CD4-positive, alpha-beta T cell treated with Interleukin-15 for 4 hours (primary cell): Measurements from ENCODE around the gene MAD2L2.

ENCODE experiments used
- DNase-seq: peaks from one replicate; pipeline ENCODE4 v3.0.0-alpha.2; 2020; ENCODE audit warnings: low spot score

The MAD2L2 gene

DNA sequence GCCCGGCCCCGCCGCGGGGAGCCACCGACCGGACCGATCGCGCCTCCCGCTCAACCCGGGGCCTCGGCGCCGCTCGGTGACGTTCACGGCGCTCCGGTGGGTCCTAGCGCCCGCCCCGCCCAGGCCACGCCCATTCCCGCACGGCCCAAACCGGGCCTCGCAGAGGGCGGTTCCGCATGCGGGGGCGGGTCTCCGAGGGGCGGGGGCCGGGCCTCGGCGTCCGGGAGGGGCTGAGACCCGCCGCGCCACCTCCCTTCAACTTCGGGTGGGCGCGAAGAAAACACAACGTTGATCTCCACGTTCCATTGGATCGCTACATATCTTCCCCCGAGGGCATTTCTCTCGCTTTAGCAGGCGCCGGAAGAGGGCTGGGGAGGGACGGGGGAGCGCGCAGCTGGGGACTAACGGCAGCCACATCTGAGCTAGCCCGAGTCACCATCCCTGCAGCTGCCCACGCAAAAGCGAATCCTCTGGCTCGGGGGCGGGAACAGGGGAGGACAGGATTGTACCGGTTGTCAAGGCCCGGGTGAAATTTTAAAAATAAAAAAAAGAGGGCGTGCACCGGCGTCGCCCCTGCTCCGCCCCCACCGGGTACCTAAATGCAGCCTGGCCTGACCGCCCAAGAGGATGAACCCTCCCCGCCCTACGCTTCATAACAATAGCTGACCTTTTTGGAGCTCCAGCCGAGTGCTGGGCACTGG is at the start of gene MAD2L2:
Gene MAD2L2 (minus strand): TSS at position 78 of the 701 bp plus-strand sequence. CDS start 547 bp downstream, outside the sequence.
- peak; percentile 85 for DNase-seq

DNA sequence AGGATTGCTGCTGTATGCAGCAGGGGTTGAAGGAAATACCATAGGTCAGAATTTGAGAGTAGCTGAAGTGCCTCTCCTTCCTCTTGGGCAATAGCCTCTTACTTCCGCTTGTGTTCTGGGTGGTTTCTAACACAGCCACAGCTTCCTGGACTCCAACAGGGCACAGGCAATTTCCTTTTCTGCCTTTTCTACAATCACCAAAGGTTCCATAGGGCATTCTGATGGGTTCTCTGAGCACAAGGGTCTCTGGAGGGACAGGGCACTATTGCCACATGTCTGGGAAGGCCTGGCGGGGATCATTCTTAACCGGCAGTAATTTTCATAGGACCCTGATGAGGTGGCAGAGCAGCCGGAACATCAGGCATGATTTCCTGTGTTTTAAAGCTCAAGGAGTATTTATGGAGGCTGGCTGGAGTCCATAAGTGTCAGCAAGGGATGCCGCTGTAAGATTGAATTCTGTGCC is 49.5 kb upstream of the MAD2L2 start:
- peak; percentile 59 for DNase-seq

GRCh38 chr1:11729498-11730428 is 48.8 kb upstream of the MAD2L2 start:
- DNase-seq = no peak

DNA sequence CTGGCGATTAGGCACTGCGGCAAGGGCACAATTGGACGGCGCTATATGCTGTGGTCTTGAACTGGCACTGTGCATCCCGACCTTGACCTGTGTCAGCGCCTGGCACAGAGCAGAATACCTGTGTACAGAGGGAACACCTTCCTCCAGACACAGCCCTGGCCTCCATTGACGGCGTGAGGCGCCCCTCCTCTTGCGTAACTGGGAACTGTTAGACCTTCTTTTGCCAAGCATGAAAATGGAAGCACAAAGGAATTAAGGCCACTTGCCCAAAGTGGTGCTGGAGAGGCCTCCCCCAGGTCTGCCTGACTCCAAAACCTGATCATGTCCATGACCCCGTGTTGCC is 48.2 kb upstream of the MAD2L2 start:
- no peak for DNase-seq

- no peak for DNase-seq
These were observed 47.3 kb upstream of the MAD2L2 start for GRCh38 chr1:11728126-11728806.

DNA sequence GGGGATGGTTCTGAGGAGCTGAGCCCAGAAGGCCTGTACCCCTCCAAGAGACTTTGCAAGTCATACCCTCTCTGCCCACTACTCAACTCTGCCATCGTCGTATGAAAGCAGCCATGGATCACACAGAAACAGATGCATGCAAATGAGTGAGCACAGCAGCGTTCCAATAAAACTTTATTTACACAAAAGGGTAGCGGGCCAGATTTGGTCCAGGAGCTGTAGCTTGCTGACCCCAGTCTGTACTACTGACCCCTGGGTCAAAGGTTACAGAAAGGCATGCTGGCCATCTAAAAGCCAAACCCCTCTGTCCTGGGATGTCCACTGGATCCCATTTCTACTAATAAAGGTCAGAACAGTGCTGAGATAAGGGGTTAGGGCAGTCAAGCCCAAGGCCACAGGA is 46.2 kb upstream of the MAD2L2 start:
- no peak for DNase-seq

- no peak for DNase-seq
These were observed 44.7 kb upstream of the MAD2L2 start for GRCh38 chr1:11725616-11726015.

GRCh38 chr1:11722538-11722937 is 41.6 kb upstream of the MAD2L2 start:
- DNase-seq = no peak

- no peak for DNase-seq
These were observed 40.4 kb upstream of the MAD2L2 start for GRCh38 chr1:11721311-11721710.

DNA sequence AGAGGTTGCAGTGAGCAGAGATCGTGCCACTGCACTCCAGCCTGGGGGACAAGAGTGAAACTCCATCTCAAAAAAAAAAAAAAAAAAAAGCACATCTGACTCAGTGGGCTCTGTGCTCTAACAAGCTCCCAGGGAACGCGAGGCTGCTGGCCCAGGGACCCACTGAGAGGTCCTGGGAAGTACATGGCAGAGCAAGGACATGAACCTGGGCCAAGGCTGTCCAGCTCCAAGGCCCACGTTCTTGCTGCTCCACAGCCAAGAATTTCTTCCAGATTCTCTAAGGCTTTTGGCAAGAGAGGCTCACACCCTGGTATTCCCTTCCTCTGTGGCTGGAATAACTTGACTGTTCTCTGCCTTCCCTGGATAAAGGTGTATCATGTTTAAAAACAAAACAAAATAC is 39.6 kb upstream of the MAD2L2 start:
- no peak for DNase-seq

GRCh38 chr1:11720033-11720376 is 39.1 kb upstream of the MAD2L2 start:
- no peak for DNase-seq

GRCh38 chr1:11719313-11720032 is 38.5 kb upstream of the MAD2L2 start:
- peak; percentile 87 for DNase-seq

DNA sequence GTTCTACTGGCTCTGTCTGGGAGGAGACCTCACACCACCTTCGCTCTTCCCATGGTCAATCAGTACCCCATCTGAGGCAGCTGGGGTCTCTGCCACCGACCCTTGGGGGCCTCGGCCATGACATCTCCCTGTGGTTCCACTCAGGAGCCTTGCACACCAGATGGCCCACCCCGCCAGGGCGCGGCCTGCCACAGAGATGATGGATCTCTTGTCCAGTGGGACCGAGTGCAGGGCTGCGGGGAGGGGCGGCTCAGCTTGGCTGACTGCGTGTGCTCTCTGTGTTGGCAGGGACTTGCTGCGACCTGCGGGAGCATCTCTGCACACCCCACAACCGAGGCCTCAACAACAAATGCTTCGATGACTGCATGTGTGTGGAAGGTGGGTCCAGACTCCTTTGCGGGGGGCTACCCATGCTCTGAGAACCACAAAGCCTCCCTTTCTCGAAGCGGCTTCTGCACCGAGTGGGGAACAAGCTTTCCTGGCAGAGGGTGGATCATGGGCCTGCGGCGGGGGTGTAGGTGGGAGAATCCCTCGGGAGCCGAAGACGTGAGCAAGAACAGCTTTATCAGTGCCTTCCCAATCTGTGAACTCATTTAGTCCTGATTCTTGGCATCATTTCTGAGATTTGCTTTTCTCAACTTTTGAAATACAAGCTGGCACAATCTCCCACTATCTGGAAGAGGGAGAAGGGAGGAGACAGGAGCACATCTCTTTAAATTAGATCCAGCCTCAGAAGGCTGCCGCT is 34.1 kb upstream of the MAD2L2 start:
- no peak for DNase-seq

DNA sequence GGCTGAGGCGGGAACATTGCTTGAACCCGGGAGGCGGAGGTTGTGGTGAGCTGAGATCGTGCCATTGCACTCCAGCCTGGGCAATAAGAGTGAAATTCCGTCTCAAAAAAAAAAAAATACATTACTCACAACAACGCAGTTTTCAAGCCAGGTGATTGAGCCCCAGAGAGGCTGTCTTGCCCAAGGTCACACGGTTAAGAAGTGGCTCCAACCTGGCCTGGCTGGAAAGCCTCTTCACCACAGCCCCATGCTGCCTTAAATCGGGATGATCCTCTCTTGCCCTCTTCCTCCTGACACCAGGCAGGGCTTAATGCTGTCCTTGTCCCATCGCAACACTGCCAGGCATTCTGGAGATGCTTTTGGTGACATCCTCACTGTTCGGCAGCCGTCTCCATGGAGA is 32.1 kb upstream of the MAD2L2 start:
- DNase-seq = no peak

- no peak for DNase-seq
These were observed 31.3 kb upstream of the MAD2L2 start for GRCh38 chr1:11712285-11712684.

DNA sequence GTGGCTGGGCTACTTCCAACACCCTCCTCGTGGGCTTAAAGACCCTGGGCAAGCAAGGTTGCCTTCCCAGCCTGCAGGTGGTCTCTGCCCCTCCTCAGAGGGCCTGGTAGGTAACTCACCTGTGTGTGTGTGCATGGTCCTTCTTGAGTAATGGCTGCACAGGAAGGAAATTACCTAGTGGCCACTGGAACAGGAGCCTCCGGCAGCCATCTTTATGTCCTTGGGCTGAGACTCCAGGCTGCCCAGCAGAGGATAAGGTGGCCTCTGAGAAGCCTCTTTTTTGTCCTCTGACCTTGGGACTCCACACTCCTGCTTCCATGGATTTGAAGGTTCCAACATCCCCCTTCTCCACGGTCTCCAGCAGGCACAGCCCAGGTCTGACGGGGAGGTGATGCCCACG is 30.5 kb upstream of the MAD2L2 start:
- no peak for DNase-seq

- no peak for DNase-seq
These were observed 27.8 kb upstream of the MAD2L2 start for GRCh38 chr1:11708554-11709350.

DNA sequence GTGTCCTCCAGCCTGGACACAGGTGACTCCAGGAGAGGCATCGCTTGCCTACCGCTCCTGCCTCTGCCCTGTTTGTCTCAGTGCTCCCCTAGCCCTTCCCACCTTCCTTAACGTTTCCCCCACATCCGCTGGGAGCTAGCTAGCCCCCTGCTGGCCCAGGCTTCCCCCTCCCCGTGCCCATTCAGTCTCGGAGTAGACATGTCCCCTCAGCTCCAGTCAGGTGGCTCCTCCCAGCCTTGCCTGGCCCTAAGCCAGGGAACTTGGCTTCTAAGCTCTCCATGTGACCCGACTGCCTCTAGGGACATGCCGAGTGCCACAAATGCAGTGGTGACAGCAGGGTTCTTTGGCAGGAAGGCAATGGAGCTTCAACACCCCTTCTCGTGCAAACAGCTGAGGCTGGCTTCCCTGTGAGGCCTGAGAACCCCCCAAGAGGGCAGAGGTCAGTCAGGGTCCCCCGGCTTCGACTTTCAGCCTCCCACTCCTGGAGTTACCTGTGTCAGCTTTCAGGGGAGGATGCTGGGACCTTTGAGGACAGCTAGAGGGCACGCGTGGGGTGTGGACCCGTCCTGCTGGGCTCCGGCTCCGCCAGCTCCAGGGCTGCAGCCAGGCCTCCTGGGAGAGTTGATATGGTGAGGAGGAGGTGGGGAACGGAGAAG is 26.8 kb upstream of the MAD2L2 start:
- DNase-seq = no peak

DNA sequence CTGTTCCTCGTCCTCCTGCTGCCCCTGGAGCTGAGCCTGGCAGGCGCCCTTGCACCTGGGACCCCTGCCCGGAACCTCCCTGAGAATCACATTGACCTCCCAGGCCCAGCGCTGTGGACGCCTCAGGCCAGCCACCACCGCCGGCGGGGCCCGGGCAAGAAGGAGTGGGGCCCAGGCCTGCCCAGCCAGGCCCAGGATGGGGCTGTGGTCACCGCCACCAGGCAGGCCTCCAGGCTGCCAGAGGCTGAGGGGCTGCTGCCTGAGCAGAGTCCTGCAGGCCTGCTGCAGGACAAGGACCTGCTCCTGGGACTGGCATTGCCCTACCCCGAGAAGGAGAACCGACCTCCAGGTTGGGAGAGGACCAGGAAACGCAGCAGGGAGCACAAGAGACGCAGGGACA is 25.3 kb upstream of the MAD2L2 start:
- DNase-seq = no peak

- no peak for DNase-seq
These were observed 24.6 kb upstream of the MAD2L2 start for GRCh38 chr1:11705596-11705995.
